GM12878 (cell line): Measurements from ENCODE around the gene CACNA1I.

Experiments
- CREB1 ChIP-seq: IDR thresholded peaks from 2 replicates; pipeline ENCODE4 v1.6.1; 2012; ENCODE audit warnings: low read depth, mild to moderate bottlenecking, inconsistent platforms
- CTCF ChIP-seq, 3 experiments: IDR thresholded peaks in 2 of 3; conservative IDR thresholded peaks in 1 of 3; 2 replicates each; pipeline ENCODE4 v1.5.1; 2011; ENCODE audit warnings: low read depth in 3 of 3, low read length in 3 of 3, mild to moderate bottlenecking in 3 of 3, control low read depth in 2 of 3, moderate library complexity in 2 of 3, inconsistent platforms in 1 of 3, mixed read lengths in 1 of 3; ENCODE audit not compliant: control insufficient read depth in 2 of 3, insufficient read depth in 1 of 3; ENCODE audit errors: extremely low read depth in 1 of 3
- EP300 ChIP-seq, 2 experiments: fragments of 150-350 bp in 1 of 2; IDR thresholded peaks; 2 replicates each; pipeline ENCODE4 v1.6.1; 2011 to 2012; ENCODE audit warnings: low read depth in 2 of 2, low read length in 2 of 2, borderline replicate concordance in 1 of 2, improper control_type of control experiment in 1 of 2, inconsistent platforms in 1 of 2; ENCODE audit not compliant: control insufficient read depth in 1 of 2
- GABPA ChIP-seq: IDR thresholded peaks from 2 replicates; pipeline ENCODE4 v1.6.1; 2014; ENCODE audit warnings: antibody characterized with exemption, low read depth, mild to moderate bottlenecking, inconsistent platforms
- MTA3 ChIP-seq: IDR thresholded peaks from 2 replicates; pipeline ENCODE4 v1.6.1; 2012; ENCODE audit warnings: low read length, inconsistent platforms, borderline replicate concordance
- NR2F1 ChIP-seq: fragments of 450-650 bp; conservative IDR thresholded peaks from 2 replicates; pipeline ENCODE4 v1.6.1; 2017; ENCODE audit warnings: mild to moderate bottlenecking
- REST ChIP-seq: IDR thresholded peaks from 2 replicates; pipeline ENCODE4 v1.6.1; 2012; ENCODE audit warnings: mild to moderate bottlenecking, low read depth, low read length
- SP1 ChIP-seq: IDR thresholded peaks from one replicate; pipeline ENCODE4 v1.6.1; 2011; ENCODE audit warnings: low read depth, low read length
- TF ChIP-seq, protein P1 (sequence below): IDR thresholded peaks from 2 replicates; pipeline ENCODE4 v1.6.1; 2011; ENCODE audit warnings: borderline replicate concordance, low read depth, mild to moderate bottlenecking, moderate library complexity, mixed read lengths, low read length; ENCODE audit not compliant: insufficient read depth; ENCODE audit errors: extremely low read length

DNA sequence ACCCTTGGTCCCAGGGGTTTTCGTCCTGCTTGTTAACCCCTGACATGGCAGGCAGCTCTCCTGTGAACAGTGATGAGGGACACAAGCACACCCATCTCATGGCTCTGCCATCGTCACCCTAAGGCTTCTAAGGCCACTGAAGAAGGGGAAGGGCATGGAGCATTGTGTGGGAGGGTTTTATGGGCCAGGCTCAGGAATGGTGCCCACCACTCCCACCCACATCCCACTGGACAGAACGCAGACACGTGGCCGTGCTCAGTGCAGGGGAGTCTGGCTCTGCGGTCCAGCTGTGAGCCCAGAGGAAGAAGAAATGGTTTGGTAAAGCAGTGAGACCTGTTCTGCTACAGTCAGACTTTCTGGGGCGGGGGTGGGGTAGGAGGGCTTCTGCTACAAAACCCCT, 130.0 kb downstream of the CACNA1I start:
- TF ChIP-seq, protein P1, sequence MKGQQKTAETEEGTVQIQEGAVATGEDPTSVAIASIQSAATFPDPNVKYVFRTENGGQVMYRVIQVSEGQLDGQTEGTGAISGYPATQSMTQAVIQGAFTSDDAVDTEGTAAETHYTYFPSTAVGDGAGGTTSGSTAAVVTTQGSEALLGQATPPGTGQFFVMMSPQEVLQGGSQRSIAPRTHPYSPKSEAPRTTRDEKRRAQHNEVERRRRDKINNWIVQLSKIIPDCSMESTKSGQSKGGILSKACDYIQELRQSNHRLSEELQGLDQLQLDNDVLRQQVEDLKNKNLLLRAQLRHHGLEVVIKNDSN: no peak
- TF ChIP-seq CREB1 (no peak), EP300 (IDR thresholded peaks at IDR 0.05; ENCODE audit: borderline replicate concordance in 1 of 2, control insufficient read depth in 1 of 2, low read depth in 2 of 2, low read length in 2 of 2) (no peak), GABPA (no peak), NR2F1 (no peak), MTA3 (no peak), SP1 (no peak), REST (no peak), CTCF (IDR thresholded peaks at IDR 0.05 in 2 of 3, conservative IDR thresholded peaks at IDR 0.05 in 1 of 3; ENCODE audit: control insufficient read depth in 2 of 3, extremely low read depth in 1 of 3, insufficient read depth in 1 of 3, low read depth in 3 of 3, low read length in 3 of 3) (no peak)
